ENCODE data around the gene DLG1. TPM values are rescaled to one million over a fixed set of nuclear protein-coding genes. Genes with fewer than 3 reads are reported as not detected.

Gene DLG1
- total and polyA plus RNA-seq, 2 experiments from 2014 or later: 27.6 to 98.0 TPM

- Mint-ChIP-seq H3K9me3 (no peaks in the 10 kb centered on the region), H3K27me3 (ENCODE audit: insufficient read depth, low read depth, poor library complexity) (no peaks in the 10 kb centered on the region), H3K4me1 (no peaks in the 10 kb centered on the region), H3K4me3 (no peak overlapping the region), H3K27ac (no peak overlapping the region; the same call in 1 of the 2 replicates), H3K36me3 (ENCODE audit: low read depth) (peaks cover 38% of the 10 kb centered on the region)
- H3K79me2 ChIP-seq (replicated peaks; ENCODE audit: insufficient read depth): no peaks in the 10 kb centered on the region
- H3K36me3 ChIP-seq (ENCODE audit: insufficient read depth): peaks cover 22% of the 10 kb centered on the region
- no peaks in the 10 kb centered on the region for H4K20me1 ChIP-seq (replicated peaks; ENCODE audit: insufficient read depth)
- no peaks in the 10 kb centered on the region for H3K9me2 ChIP-seq (ENCODE audit: insufficient read depth)
- H3K4me1 ChIP-seq (ENCODE audit: insufficient read depth): no peaks in the 10 kb centered on the region
- no peak overlapping the region for H3K4me2 ChIP-seq
- DNase-seq (ENCODE audit: low spot score) (no peak), ATAC-seq (no peak)
- no peaks in the 10 kb centered on the region for H3F3A ChIP-seq (replicated peaks; ENCODE audit: low read depth)
- no peaks in the 10 kb centered on the region for H3K27me3 ChIP-seq (ENCODE audit: insufficient read depth)
- H3K4me3 ChIP-seq: no peak overlapping the region
- no peak overlapping the region for H3K27ac ChIP-seq (ENCODE audit: low read depth)
- TF ChIP-seq POLR2AphosphoS5 (IDR thresholded peaks at IDR 0.05; ENCODE audit: low read depth): no peak
- no peak for TF ChIP-seq REST (IDR thresholded peaks at IDR 0.05; ENCODE audit: unreplicated experiment)
- no peak for TF ChIP-seq CTCF (conservative IDR thresholded peaks at IDR 0.05; ENCODE audit: low read depth in 2 of 2)
- TF ChIP-seq CREB1 (CRISPR knock-in tag; IDR thresholded peaks at IDR 0.05; ENCODE audit: low read depth): no peak
- TF ChIP-seq ZNF462 (CRISPR knock-in tag; IDR thresholded peaks at IDR 0.05): no peak
- no peak for TF ChIP-seq ETS1 (IDR thresholded peaks at IDR 0.05)
- no peak for TF ChIP-seq ZNF331 (CRISPR knock-in tag; IDR thresholded peaks at IDR 0.05; ENCODE audit: low read depth)
- no peak for TF ChIP-seq JUNB (IDR thresholded peaks at IDR 0.05; ENCODE audit: unreplicated experiment)
- TF ChIP-seq EZH2phosphoT487 (IDR thresholded peaks at IDR 0.05; ENCODE audit: unreplicated experiment): no peak
- TF ChIP-seq NANOG (IDR thresholded peaks at IDR 0.05; ENCODE audit: borderline replicate concordance): no peak
- no peak for TF ChIP-seq ZNF114 (CRISPR knock-in tag; IDR thresholded peaks at IDR 0.05)
- no peak for TF ChIP-seq STAT1 (IDR thresholded peaks at IDR 0.05; ENCODE audit: unreplicated experiment)
- no peak for TF ChIP-seq EZH2 (IDR thresholded peaks at IDR 0.05; ENCODE audit: low read depth, unreplicated experiment)
- H2AFZ ChIP-seq: no peak overlapping the region
These were observed 160.7 kb downstream of the DLG1 start for GRCh38 chr3:197137751-197138150.
